Fibroblast of the conjunctiva (primary cell): ENCODE results near the gene HOXA10.
A peak's percentile ranks its signal among the peaks of the same experiment; 100 is the strongest.

Source experiments
- DNase-seq: peaks from one replicate; pipeline ENCODE4 v3.0.0-alpha.2; 2010; ENCODE audit warnings: low read depth

HOXA10 gene

DNA sequence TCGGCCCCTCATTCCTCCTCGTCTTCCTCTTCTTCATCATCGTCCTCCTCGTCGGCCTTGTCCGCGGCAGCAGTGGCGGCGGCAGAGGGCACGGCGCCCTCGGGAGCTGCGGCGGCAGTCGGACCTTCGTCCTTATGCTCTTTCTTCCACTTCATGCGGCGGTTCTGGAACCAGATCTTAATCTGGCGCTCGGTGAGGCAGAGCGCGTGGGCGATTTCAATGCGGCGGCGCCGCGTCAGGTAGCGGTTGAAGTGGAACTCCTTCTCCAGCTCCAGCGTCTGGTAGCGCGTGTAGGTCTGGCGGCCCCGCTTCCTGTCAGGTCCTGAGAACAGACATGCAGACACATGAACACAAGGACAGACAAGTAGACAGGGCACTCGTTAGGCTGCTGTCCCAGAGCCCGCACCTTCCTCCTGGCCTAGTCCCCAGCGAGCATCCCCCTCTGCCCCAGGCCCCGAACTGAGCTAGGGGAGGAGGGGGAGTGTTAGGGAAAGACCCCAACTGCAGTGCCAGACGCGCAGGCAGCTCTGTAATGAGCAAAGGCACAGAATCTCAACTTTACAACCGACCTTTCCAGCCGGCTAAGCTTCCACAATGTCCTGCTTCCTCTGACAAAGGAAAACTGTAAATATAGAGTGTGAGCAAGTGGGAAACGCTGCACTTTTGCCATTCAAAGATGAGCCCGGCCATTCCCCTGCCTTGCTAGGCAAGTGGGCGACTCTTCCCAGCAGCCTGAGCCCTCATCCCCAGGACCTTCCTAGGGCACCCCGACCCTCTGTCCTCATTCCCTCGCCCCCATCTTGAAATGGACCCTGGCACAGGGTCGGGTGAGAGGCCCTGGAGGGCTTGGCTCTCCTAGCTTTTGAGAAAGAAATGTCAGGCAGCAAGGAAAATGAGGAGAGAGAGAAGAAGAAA lies 19.0 kb downstream of the HOXA10 start:
- no peak for DNase-seq

DNA sequence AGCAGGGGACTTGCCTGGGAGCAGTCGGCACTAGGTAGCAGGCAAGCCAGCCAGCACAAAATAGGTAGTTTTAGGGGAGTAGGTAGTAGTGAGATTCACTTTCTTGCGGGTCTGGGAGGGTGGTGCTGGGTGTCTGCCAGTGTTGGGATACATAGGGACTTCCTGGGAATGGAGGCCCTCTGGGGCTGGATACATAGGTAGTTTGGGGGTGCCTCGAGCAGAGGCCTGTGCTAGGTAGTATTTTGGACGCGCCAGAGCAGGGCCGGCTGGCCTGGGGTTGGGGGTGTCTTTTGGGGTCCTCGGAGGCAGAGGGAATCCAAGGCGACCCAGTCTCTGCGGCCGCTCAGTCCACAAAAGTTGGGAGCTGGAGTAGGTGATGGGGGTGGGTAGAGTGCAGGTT lies 19.8 kb downstream of the HOXA10 start:
- DNase-seq = no peak

DNA sequence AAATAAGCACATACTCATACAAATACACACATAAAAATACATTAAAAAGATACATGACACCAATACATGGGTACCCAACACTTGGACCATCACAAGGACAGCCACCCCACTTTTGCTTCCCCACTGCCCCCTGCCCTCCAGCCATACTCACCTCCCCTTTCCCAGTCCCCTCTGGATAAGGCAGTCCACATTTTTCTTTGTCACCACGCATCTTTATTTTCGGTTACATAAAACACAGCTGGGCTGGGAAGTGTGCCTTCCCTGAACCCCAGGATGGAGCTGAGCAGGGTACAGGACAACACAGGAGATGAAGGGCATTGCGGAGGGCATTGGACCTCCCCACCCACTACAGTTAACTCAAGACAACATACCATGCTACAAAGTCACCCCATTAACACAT lies 20.6 kb downstream of the HOXA10 start:
- DNase-seq = no peak

GRCh38 chr7:27152816-27153442 lies 21.2 kb downstream of the HOXA10 start:
- DNase-seq = no peak

GRCh38 chr7:27151931-27152815 lies 21.9 kb downstream of the HOXA10 start, which contains the start of gene HOXA3:
HOXA3 (minus strand) TSS chr7:27152583; CDS start chr7:27110640, 41,943 bp downstream.
- no peak for DNase-seq

GRCh38 chr7:27151341-27151930 lies 22.7 kb downstream of the HOXA10 start:
- no peak for DNase-seq

- peak; percentile 18 for DNase-seq
Measured at GRCh38 chr7:27150568-27151340, 23.4 kb downstream of the HOXA10 start.

GRCh38 chr7:27149842-27150567 lies 24.1 kb downstream of the HOXA10 start:
- no peak for DNase-seq

DNA sequence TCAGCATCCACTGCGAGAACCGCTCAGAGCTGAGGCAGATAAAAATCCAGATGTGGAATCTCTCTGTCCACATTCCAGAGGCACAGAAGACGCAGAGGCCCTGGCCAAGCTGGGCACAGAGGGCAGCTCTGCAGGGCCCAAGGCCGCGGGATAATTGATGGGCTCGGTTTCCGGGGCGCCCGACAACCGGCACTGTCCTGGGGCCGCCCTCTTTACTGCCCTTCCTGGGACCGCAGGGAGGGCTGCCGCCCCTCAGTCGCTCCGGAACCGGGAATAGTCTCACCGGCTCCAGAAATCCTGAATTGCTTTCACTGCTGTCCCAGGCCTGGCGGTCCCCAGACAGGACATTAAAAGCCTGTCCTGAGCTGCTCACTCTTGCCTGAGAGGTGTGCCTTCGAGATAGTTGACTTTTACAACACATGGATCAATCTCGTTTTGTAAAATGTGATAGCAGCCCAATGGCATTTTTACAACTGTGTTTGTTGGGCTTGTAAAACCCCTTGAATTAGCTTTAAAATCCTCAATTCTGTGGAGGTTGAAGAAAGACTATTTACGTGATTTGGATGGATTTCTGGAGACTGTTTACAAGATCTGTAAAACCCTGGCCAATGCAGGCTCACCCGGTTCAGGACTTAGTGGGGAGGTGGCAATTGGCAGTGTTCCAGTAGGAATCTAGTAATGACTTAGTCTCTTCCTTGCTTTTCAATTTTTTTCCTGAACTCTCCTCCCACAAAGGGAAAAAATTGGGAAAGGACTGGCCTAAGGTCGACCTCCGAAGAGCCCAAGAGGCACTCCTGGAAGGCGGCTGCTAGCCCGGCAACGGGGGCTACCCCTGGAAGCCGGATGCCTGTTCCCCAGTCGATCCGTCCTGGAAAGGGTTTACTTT lies 25.1 kb downstream of the HOXA10 start:
- DNase-seq = no peak

- DNase-seq = no peak
Measured at GRCh38 chr7:27148031-27148755, 25.9 kb downstream of the HOXA10 start.

DNA sequence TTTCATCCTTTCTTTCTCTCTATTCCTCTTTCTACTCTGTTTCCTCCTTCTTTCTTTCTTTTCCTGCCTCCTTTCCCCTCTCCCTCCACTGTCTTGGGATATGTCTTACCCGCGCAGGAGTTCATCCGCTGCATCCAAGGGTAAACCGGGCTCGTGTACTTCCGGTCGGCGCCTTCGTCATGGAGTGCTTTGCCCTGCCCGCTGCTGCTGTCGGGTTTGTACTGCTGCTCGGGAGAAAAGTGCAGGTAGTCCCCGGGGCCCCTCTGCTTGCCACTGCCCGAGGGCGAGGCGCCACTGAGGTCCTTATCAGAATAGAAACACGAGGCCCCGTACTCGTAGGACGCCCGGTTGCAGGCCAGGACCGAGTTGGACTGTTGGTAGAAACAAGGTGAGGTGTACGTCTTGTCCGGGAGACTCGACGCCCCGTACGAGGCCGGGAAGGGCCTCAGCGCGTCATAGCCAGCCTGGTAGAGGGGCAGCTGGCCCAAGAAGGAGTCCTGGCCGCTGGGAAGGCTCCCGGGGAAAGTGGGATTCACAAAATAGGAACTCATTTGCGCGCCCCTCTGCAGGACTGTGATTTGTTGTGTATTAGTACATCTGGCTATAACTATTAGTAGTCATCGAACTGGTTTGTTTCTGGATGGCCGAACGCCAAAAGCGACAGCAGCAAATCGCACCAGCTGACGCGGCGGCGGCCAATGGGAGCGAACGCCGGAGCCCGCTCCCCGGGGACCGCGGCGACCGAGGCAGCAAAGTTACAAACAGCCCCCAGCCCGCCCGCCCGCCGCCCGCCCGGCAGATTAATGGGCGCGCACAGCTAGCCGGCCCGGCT lies 26.7 kb downstream of the HOXA10 start, which contains the start of gene HOXA6:
Gene HOXA6 (minus strand): TSS at position 576 of the 832 bp plus-strand sequence. CDS start 25 bp downstream, at position 551.
- no peak for DNase-seq

GRCh38 chr7:27146491-27147198 lies 27.5 kb downstream of the HOXA10 start:
- DNase-seq = no peak

DNA sequence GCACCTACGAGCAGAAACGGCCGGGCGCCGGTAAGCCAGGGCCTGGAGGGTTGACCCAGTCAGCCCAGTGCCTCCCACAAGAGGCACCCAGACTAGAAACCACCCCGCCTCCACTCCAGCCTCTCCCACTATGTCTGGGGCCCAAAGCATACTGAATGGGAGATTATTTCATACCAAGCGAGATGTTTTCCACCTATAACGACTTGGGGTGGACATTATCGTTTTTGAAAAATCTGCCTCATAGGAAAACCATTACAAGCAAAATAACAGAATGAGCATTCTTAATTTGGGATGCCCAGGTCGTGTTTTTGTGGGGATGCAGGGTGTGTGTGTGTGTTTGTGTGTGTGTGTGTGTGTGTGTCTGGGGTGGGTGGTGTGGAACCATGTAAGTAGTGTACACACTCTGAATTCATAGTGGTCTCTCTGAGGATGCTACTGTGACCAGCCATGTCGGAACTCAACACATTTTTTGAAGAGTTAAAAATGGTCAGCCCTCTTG lies 28.2 kb downstream of the HOXA10 start:
- DNase-seq = no peak

- DNase-seq = no peak
Measured at GRCh38 chr7:27145165-27145913, 28.8 kb downstream of the HOXA10 start.

GRCh38 chr7:27144781-27145164 lies 29.3 kb downstream of the HOXA10 start:
- DNase-seq = no peak
